ENCODE results near the gene ARRDC2.

- TF ChIP-seq CTCF (IDR thresholded peaks at IDR 0.05) (no peak), POLR2A (IDR thresholded peaks at IDR 0.05) (no peak), EP300 (IDR thresholded peaks at IDR 0.05) (no peak)
Observed at GRCh38 chr19:18044825-18045304, 36.9 kb downstream of the ARRDC2 start.

All from ovary (tissue), 3 donors.